MM.1S (cell line): ENCODE measurements around the gene RPL14.

Experiments used
- CTCF ChIP-seq: fragments of 300-600 bp; sonication (generic); IDR thresholded peaks from 2 replicates; pipeline ENCODE4 v1.5.1; 2016; ENCODE audit warnings: antibody characterized with exemption, low read length, mixed read lengths
- EZH2 ChIP-seq: fragments of 300-600 bp; sonication (generic); optimal IDR thresholded peaks from 2 replicates; pipeline ENCODE3; 2017; ENCODE audit warnings: low read depth, mild to moderate bottlenecking, antibody characterized with exemption, low read length, mixed read lengths

DNA sequence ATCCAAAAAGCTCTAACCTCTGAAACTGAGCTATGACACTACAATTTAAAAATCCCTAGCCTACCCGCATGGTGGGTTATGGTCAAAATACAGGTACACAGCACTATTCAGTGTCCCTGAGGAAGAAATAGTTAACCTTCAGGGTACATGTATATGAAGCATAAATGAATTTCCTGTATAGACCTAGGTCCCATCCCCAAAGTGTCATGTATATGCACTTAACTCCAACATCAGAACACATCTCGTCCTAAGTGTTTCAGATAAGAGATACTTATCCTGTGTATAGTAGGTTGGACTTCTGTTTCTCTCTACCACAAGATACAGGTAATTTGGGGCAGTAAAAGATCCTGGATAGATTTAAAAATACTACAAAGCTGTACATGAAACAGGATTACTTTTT, 6.4 kb downstream of the RPL14 start:
- TF ChIP-seq CTCF: no peak
- no peak for TF ChIP-seq EZH2
